GM19023 (cell line): ENCODE measurements around the gene IKZF3.
"Not testable (repeated sequence)": the region's sequence is repeated elsewhere in the genome, so short reads cannot be mapped to it uniquely, and the experiment has no call there.

ENCODE experiments used
- ATAC-seq: cut with Tn5 transposase; IDR thresholded peaks from one replicate; pipeline ENCODE4 v1.9.1; 2021; ENCODE audit warnings: mild to moderate bottlenecking, moderate library complexity; ENCODE audit not compliant: unreplicated experiment

IKZF3 gene

GRCh38 chr17:39757176-39757662 lies 106.9 kb downstream of the IKZF3 start:
- no peak for ATAC-seq

- no peak for ATAC-seq
Observed at GRCh38 chr17:39756380-39757079, 107.6 kb downstream of the IKZF3 start.

- ATAC-seq = peak; percentile 16
Observed at GRCh38 chr17:39755554-39756379, 108.3 kb downstream of the IKZF3 start.

GRCh38 chr17:39754958-39755553 lies 109.1 kb downstream of the IKZF3 start:
- no peak for ATAC-seq

- peak; percentile 66 for ATAC-seq
Observed at GRCh38 chr17:39754161-39754957, 109.8 kb downstream of the IKZF3 start.

GRCh38 chr17:39753514-39754160 lies 110.5 kb downstream of the IKZF3 start:
- ATAC-seq = peak; percentile 16

GRCh38 chr17:39752241-39752881 lies 111.8 kb downstream of the IKZF3 start:
- no peak for ATAC-seq

GRCh38 chr17:39751637-39752036 lies 112.5 kb downstream of the IKZF3 start:
- no peak for ATAC-seq

GRCh38 chr17:39751016-39751543 lies 113.0 kb downstream of the IKZF3 start:
- ATAC-seq = no peak

GRCh38 chr17:39750131-39751015 lies 113.7 kb downstream of the IKZF3 start:
- ATAC-seq = no peak

GRCh38 chr17:39748444-39749034 lies 115.6 kb downstream of the IKZF3 start:
- not testable (repeated sequence) for ATAC-seq

GRCh38 chr17:39747745-39748144 lies 116.4 kb downstream of the IKZF3 start:
- ATAC-seq = no peak

GRCh38 chr17:39746145-39746461 lies 118.0 kb downstream of the IKZF3 start:
- ATAC-seq = no peak

- no peak for ATAC-seq
Observed at GRCh38 chr17:39745335-39746144, 118.6 kb downstream of the IKZF3 start.

GRCh38 chr17:39744836-39745215 lies 119.3 kb downstream of the IKZF3 start:
- no peak for ATAC-seq

GRCh38 chr17:39744075-39744835 lies 119.9 kb downstream of the IKZF3 start:
- ATAC-seq = no peak
